ENCODE measurements around the gene WNT3A. TPM values are rescaled to one million over a fixed set of nuclear protein-coding genes. Genes with fewer than 3 reads are reported as not detected.
A peak's percentile ranks its signal among the peaks of the same experiment; 100 is the strongest.

The WNT3A gene
- total and polyA plus RNA-seq, 9 of the 15 experiments (the other 6 are each of a cell fraction or from before 2014, with no cell fraction given), result not detected

GRCh38 chr1:228082214-228082917 is 75.6 kb downstream of the WNT3A start, which contains the start of gene ARF1 (continued):
- TF ChIP-seq ZMIZ1 (IDR thresholded peaks at IDR 0.05; ENCODE audit: low read depth in 2 of 2, low read length in 2 of 2) (peak in 1 of 2 experiments; percentile 42; a peak in 2 of 4 replicates), POLR2A (conservative IDR thresholded peaks at IDR 0.05) (peak; percentile 86), DEAF1 (CRISPR knock-in tag; IDR thresholded peaks at IDR 0.05) (0 out of 2 replicates have a peak, but pooled peaks have one; percentile 7), RBM39 (optimal IDR thresholded peaks at IDR 0.05; ENCODE audit: low read depth, low read length) (no peak), SIN3B (IDR thresholded peaks at IDR 0.05; ENCODE audit: low read depth) (peak; percentile 69), ZBTB40 (IDR thresholded peaks at IDR 0.05) (peak; percentile 64; the same call in 1 of the 2 replicates), ZBTB40 (CRISPR knock-in tag; IDR thresholded peaks at IDR 0.05) (no peak), HDAC2 (IDR thresholded peaks at IDR 0.05) (peak; percentile 78; the same call in 1 of the 2 replicates), PML (IDR thresholded peaks at IDR 0.05; ENCODE audit: low read length) (peak; percentile 50; the same call in 1 of the 2 replicates), LCOR (CRISPR knock-in tag; IDR thresholded peaks at IDR 0.05) (peak; percentile 57; the same call in 1 of the 2 replicates), HOMEZ (CRISPR knock-in tag; IDR thresholded peaks at IDR 0.05) (peak; percentile 81; the same call in 1 of the 2 replicates)
